HG03045 (cell line): Measurements from ENCODE around the gene KCNG4.

Experiments used
- ATAC-seq: cut with Tn5 transposase; IDR thresholded peaks from one replicate; pipeline ENCODE4 v1.9.1; 2021; ENCODE audit warnings: mild to moderate bottlenecking, moderate library complexity; ENCODE audit not compliant: unreplicated experiment

KCNG4 gene

GRCh38 chr16:84239909-84240308, at the start of gene KCNG4:
KCNG4 (minus strand) TSS chr16:84240012; CDS start chr16:84237485, 2,527 bp downstream.
- ATAC-seq = no peak

- no peak for ATAC-seq
Measured at GRCh38 chr16:84288902-84289301, 49.1 kb upstream of the KCNG4 start.

- ATAC-seq = no peak
Measured at GRCh38 chr16:84286578-84287240, 46.9 kb upstream of the KCNG4 start.

GRCh38 chr16:84284154-84284722, 44.4 kb upstream of the KCNG4 start:
- no peak for ATAC-seq

- ATAC-seq = no peak
Measured at GRCh38 chr16:84283314-84284153, 43.7 kb upstream of the KCNG4 start.

GRCh38 chr16:84282533-84282932, 42.7 kb upstream of the KCNG4 start:
- ATAC-seq = no peak

- ATAC-seq = no peak
Measured at GRCh38 chr16:84281074-84281473, 41.3 kb upstream of the KCNG4 start.

- ATAC-seq = no peak
Measured at GRCh38 chr16:84279881-84280280, 40.1 kb upstream of the KCNG4 start.

GRCh38 chr16:84278968-84279367, 39.2 kb upstream of the KCNG4 start:
- ATAC-seq = no peak

- ATAC-seq = no peak
Measured at GRCh38 chr16:84278333-84278732, 38.5 kb upstream of the KCNG4 start.

GRCh38 chr16:84277244-84277823, 37.5 kb upstream of the KCNG4 start:
- ATAC-seq = no peak

GRCh38 chr16:84275585-84276151, 35.9 kb upstream of the KCNG4 start:
- ATAC-seq = no peak

GRCh38 chr16:84274515-84274914, 34.7 kb upstream of the KCNG4 start:
- no peak for ATAC-seq

- ATAC-seq = no peak
Measured at GRCh38 chr16:84272740-84273320, 33.0 kb upstream of the KCNG4 start.

- no peak for ATAC-seq
Measured at GRCh38 chr16:84271866-84272265, 32.1 kb upstream of the KCNG4 start.

GRCh38 chr16:84271037-84271436, 31.2 kb upstream of the KCNG4 start:
- ATAC-seq = no peak

- ATAC-seq = no peak
Measured at GRCh38 chr16:84270531-84270930, 30.7 kb upstream of the KCNG4 start.

GRCh38 chr16:84270071-84270470, 30.3 kb upstream of the KCNG4 start:
- ATAC-seq = no peak

GRCh38 chr16:84268291-84269040, 28.7 kb upstream of the KCNG4 start:
- ATAC-seq = no peak

GRCh38 chr16:84267380-84267779, 27.6 kb upstream of the KCNG4 start:
- no peak for ATAC-seq
